Raji (cell line): ENCODE data around the gene PLPPR1.

Source experiments
- POLR2A ChIP-seq: IDR thresholded peaks from 2 replicates; pipeline ENCODE4 v1.6.1; 2011; ENCODE audit warnings: low read depth, low read length, control low read depth; ENCODE audit not compliant: insufficient read depth

PLPPR1 gene

DNA sequence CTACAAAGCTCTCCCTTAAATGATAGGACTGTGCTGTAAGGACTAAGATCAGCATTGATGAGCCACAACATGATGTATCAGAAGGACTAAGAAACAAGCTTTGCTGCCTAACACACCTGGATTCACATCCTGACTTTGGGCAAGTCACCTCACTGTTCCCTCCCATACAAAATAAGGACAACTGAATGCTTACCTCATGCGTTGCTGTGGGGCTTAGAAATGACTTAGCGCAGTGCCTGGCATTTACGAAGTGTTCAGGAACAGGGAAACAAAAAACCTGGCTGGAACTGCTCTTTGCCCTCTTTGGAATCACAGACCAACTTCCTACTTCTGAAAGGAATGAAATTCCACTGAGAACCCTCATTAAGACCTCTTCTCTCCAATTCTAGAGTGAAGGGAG, 242.6 kb downstream of the PLPPR1 start:
- no peak for TF ChIP-seq POLR2A

DNA sequence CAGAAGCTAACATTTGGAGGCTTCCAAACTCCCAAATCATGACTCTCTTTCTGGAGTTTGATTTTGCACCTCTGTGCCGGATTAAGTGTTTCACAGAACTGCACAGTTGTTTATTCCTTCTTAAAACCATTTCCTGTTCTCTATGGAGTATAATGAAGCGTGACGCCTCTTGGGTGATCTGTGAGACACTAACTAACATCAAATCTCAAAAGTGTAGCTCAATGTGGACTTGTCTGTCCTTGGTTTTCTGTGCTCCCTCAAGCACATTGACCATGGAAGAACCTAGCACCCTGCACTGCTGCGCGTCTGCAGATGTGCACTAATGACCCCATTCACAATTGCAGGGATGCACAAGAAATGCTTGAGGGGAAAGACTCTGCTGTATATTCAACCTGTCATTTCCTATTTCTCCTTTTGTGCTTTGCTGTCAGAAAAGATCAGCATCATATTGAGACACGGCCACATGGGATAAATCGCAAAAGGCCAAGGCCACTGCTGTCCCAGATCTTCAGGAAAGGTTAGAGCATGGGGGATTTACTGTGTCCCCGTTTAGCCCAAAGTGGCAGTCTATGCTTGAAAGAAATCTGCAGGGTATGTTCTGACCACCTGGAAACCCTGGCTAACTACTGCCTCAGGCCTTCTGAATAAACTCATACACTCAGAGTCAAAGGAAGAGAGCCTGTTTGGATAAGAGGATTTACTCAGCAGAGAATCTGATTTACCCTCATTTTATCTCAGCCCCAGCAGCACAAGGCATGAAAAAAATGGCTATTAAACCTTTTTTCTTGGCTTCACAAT, 246.6 kb downstream of the PLPPR1 start:
- no peak for TF ChIP-seq POLR2A

DNA sequence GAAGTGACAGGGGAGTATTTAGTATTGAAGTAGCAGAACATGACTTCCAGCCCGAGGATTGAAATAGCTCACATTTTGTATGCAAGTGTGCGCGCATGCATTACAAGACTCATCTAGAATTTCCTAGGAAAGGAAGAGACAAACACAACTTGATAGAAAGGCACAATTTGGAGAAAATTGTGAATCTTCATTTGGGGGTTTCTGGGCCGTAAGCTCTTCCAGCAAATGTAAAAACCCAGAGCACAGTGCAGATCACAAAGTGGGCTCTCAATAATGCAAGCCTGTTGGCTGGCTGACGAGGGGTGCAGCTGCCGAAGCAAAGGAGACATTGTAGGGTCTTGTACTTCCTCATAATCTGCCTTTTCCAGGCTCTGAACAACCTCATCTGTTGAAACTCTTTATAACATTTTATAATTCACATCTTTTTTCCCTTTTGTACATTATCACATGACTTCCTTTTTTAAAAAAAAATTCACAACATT, 247.3 kb downstream of the PLPPR1 start:
- TF ChIP-seq POLR2A, result no peak

DNA sequence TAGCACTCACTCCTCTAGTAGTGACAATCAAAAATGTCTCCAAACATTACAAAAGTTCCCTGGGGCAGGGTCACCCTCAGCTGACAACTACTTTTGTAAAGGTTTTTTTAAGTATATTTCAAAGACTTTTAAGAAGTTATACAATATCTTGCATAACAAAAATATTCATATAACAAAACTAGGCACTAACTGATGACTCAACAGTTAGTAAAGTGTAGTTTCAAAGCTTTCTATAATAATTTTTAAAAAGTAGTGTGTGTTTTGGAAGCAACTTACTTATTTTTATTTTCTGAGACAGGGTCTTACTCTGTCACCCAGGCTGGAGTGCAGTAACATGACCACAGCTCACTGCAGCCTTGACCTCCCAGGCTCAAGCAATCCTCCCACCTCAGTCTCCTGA, 271.4 kb downstream of the PLPPR1 start:
- TF ChIP-seq POLR2A, result no peak

DNA sequence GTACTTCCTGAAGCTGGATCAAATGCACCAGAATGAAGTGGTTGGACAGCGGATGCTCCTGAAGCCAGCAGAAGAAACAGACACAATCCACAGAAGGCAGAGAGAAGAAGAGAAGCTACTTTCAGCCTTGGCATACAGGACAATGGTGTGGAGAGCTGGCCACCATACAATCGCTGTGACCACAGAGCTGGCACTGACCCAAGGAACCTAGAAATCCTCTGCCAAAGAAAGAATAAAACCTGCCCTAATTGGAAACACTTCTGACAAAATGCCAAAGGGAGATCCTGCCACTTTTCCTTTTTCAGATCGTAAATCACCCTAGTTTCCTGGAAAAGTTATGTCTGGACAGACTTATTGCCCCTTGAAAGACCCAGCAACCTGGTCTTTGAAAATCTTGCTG, 278.5 kb downstream of the PLPPR1 start:
- TF ChIP-seq POLR2A, result no peak

DNA sequence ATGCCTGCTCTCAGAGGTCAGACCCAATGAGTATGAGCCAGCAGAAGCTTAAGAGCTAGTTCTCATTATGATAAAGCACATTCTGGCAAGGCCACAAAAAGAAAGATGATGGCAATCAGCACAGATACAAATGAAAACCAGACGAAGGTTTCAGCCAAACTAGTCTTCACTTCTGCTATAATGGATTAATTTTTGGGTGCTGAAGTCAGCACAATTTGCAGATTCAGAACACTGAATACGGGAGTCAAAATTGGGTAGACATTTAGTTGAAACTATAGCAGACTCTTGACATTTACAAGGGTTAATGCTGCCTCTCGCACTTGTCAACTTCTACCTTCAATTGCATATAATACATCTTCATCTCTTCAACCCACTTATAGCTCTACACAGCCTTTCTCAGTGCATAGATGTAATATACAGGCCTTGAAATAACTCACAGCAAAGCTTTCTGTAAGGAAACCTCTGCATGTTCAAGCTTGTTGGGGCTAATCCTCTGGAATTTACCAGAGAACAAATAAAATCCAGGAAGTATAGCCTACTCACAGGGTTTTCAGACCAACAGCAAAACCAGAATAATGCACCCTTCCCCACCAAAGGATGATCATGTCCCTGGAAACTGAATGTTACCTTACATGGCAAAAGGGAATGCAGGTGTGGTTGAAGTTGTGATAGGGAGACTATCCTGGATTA, 279.1 kb downstream of the PLPPR1 start:
- TF ChIP-seq POLR2A, result no peak

GRCh38 chr9:101309139-101309538, 280.6 kb downstream of the PLPPR1 start:
- TF ChIP-seq POLR2A, result no peak

GRCh38 chr9:101311191-101311590, 282.7 kb downstream of the PLPPR1 start:
- TF ChIP-seq POLR2A, result no peak

DNA sequence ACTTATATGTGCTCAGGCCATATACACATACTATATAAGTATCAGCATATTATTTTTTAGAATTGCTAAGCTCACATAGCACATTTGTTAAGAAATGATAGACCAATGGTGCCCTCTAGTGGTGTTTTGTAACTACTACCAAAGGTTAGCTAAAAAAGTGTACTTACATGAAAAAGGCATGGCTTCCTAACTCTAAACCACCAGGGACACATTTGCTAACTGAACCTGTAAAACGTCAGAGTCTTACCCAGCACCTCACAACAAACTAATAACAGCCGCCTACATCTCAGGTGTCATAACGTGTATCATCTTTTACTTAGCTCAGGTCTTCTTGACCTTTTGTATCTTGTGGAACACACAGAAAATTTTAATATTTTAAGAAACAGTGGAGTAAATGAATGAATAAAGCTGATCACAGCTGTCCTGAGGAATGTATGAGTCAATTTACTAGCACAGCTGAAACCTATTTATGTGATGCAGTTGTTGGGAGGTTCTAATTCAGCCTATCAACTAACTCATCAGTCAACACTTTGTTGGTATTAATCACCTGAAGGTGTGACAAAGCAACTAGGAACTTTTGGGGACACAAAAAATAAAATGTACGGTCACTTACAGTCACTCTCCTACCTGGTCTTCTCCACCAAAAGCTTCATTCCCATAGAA, 283.4 kb downstream of the PLPPR1 start:
- TF ChIP-seq POLR2A, result no peak

- no peak for TF ChIP-seq POLR2A
These were observed 284.1 kb downstream of the PLPPR1 start for GRCh38 chr9:101312661-101313060.

DNA sequence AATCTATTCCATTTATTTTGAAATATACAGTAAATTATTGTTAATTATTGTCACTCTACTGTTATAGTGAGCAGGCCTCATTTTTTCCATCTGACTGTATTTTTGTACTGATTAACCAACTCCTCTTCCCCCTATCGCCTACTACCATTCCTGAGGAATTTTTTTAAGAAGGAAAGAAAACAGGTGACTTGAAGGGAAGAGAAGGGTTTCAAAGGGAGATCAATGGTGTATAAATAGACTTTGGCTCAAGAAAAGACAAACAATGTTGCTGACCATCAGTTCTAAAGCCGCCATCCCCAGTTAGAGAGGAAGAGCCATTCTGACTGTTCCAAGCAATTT, 286.6 kb downstream of the PLPPR1 start:
- no peak for TF ChIP-seq POLR2A

- TF ChIP-seq POLR2A, result no peak
These were observed 289.2 kb downstream of the PLPPR1 start for GRCh38 chr9:101317735-101318134.

- TF ChIP-seq POLR2A, result no peak
These were observed 294.6 kb downstream of the PLPPR1 start for GRCh38 chr9:101323129-101323528.

DNA sequence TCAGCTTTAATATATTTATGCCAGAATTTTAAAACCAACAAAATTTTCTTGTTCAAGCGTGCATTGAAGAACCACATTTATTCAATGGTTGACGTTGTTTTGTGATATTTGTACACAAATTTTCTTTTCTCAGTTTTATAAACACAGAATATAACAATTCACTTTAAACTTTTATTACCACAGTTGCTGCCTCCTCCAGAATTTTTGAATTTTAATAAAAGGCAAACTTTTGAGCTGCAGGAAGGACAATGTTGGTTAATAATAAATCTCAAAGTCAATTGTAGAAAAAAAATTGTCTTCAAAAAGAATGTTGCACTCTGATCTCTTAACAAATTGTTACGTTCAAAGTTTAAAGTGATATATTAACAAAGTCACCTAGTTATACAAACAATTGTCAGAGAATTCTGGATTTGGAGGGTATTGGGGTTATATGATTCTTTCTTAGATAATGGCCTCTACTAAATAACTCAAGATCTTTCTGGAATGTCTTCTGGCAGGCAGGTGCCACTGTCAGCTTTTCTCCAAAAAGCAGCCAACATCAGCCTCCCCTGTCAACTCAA, 295.8 kb downstream of the PLPPR1 start:
- no peak for TF ChIP-seq POLR2A

- no peak for TF ChIP-seq POLR2A
These were observed 296.5 kb downstream of the PLPPR1 start for GRCh38 chr9:101325053-101325452.

DNA sequence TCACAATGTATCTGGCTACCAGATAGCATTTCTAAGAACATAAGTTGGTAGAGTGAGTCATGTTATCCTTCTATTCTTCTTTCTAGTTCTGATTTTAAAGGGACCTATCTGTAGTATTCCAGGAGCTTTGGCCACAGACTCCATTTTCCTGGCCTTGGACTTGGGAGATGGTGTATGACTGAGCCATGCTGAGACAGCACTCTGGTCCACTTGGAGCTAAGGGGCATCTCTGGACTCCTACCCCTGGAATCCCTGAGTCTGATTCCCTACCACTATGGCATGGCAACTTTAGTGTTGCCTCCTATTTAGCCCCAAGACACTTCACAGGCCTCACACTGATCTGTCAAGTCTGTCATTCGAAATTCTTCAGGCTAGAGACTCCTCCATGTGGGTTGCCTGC, 297.5 kb downstream of the PLPPR1 start:
- no peak for TF ChIP-seq POLR2A
